Measurements from ENCODE around the gene SHISA8. TPM values are rescaled to one million over a fixed set of nuclear protein-coding genes. Genes with fewer than 3 reads are reported as not detected.

Gene SHISA8
- total RNA-seq, 1 donor from 2014 or later = not detected

DNA sequence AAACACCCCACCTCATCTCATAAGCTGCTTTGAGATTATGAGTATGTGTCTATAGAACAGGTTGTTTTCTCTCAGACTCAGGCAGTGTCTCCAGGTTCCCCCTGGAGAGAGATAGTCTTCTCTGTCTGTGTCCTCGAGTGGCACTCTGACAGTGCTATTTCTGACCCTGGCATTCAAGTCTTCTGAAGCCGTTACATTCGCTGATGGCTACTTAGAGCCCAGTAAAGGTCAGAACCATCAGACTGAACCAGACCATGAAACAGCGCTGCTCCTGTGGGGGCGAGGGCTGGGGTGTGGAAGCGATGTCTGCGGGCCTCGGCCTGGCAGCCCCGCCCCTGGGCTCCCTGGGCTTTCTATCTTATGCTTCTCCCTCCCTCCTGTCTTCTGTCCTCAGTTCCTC lies 23.5 kb downstream of the SHISA8 start:
- Mint-ChIP-seq H3K4me1 (no peaks in the 10 kb centered on the region), H3K36me3 (peaks cover 39% of the 10 kb centered on the region), H3K27ac (no peak overlapping the region), H3K27me3 (ENCODE audit: low read depth) (no peaks in the 10 kb centered on the region), H3K4me3 (no peak overlapping the region), H3K9me3 (no peaks in the 10 kb centered on the region)
- TF ChIP-seq, protein P1, sequence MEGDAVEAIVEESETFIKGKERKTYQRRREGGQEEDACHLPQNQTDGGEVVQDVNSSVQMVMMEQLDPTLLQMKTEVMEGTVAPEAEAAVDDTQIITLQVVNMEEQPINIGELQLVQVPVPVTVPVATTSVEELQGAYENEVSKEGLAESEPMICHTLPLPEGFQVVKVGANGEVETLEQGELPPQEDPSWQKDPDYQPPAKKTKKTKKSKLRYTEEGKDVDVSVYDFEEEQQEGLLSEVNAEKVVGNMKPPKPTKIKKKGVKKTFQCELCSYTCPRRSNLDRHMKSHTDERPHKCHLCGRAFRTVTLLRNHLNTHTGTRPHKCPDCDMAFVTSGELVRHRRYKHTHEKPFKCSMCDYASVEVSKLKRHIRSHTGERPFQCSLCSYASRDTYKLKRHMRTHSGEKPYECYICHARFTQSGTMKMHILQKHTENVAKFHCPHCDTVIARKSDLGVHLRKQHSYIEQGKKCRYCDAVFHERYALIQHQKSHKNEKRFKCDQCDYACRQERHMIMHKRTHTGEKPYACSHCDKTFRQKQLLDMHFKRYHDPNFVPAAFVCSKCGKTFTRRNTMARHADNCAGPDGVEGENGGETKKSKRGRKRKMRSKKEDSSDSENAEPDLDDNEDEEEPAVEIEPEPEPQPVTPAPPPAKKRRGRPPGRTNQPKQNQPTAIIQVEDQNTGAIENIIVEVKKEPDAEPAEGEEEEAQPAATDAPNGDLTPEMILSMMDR (IDR thresholded peaks at IDR 0.05; ENCODE audit: unreplicated experiment) = no peak
- no peak for DNase-seq (ENCODE audit: low spot score in 2 of 2, unreplicated experiment in 2 of 2)

DNA sequence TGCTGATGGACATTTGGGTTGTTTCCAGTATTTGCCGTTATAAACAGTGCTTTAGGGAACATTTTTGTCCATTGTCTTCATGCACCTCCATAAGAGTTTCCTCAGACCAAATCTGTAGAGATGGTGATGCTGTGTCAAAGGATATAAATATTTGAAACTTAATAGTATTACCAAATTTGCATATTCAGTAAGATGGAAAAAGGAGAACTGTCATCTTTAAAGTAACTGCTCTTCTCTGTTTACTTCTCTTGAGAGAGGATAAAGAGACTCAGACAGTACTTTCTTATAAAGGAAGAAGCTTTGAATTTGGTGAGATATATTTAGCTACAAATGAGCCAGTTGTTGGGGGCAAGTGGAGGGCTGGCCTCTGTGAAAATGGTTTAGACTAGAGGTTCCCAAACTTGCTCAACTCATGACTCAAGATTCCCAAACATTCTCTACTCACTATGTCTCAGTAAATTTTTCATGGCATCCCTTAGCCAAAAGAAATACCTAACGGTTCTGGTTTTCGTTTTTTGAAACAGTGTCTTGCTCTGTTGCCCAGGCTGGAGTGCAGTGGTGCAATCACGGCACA lies 26.2 kb downstream of the SHISA8 start:
- TF ChIP-seq, protein P1 (IDR thresholded peaks at IDR 0.05; ENCODE audit: unreplicated experiment) = no peak
- DNase-seq (ENCODE audit: low spot score in 2 of 2, unreplicated experiment in 2 of 2) = no peak
- H3K27me3 Mint-ChIP-seq (ENCODE audit: low read depth) = no peaks in the 10 kb centered on the region
- H3K4me1 Mint-ChIP-seq = no peaks in the 10 kb centered on the region
- no peak overlapping the region for H3K27ac Mint-ChIP-seq
- H3K9me3 Mint-ChIP-seq = no peaks in the 10 kb centered on the region
- H3K36me3 Mint-ChIP-seq = peaks cover 50% of the 10 kb centered on the region
- H3K4me3 Mint-ChIP-seq = no peak overlapping the region

DNA sequence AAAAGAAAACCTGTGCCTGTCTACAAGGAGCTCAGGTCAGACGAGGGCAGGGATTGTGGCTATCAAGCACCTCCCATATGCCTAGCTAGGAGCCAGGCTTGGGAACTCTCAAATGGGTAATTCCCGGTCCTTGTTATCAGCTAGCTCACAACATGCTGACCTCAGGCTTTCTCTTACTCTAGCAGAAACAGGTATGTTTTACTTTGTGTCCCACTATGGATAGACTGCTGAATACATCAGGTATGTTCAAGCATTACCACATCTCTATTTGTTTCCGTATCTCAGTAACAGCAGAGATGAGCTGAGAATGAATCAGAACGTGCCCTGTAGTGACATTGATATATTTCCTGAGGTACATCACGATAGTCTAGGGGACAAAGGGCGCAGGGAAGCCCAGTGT lies 29.4 kb downstream of the SHISA8 start:
- TF ChIP-seq, protein P1 (IDR thresholded peaks at IDR 0.05; ENCODE audit: unreplicated experiment) = no peak
- H3K4me3 Mint-ChIP-seq = no peak overlapping the region
- H3K27ac Mint-ChIP-seq = no peak overlapping the region

DNA sequence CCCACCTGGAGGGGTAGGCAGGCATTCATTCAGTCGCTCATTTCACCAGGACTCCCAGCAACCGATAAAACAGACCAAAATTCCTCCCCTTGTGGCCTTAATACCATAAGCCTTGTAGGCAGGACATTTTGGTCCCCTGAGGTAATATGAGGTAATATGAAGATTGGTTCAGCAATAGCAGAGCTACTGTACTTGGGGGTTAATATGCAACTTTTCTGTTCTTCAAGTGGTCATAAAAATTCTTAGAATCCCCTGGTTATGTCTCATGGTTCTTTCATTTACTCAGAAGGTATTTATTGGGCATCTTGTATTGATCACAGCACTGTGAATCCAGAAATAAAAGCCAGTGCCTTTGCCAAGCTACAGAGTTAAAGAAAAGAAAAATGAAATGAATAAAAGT lies 29.8 kb downstream of the SHISA8 start:
- Mint-ChIP-seq H3K4me1 (no peaks in the 10 kb centered on the region), H3K27ac (no peak overlapping the region), H3K9me3 (no peaks in the 10 kb centered on the region), H3K27me3 (ENCODE audit: low read depth) (no peaks in the 10 kb centered on the region), H3K4me3 (no peak overlapping the region), H3K36me3 (peaks cover 54% of the 10 kb centered on the region)
- TF ChIP-seq, protein P1 (IDR thresholded peaks at IDR 0.05; ENCODE audit: unreplicated experiment) = no peak
- no peak for DNase-seq (ENCODE audit: low spot score in 2 of 2, unreplicated experiment in 2 of 2)

More for the DNA sequence above, 29.4 kb downstream of the SHISA8 start:
- Mint-ChIP-seq H3K4me1 (no peaks in the 10 kb centered on the region), H3K9me3 (no peaks in the 10 kb centered on the region), H3K27me3 (ENCODE audit: low read depth) (no peaks in the 10 kb centered on the region), H3K36me3 (peaks cover 56% of the 10 kb centered on the region)
- no peak for DNase-seq (ENCODE audit: low spot score in 2 of 2, unreplicated experiment in 2 of 2)

DNA sequence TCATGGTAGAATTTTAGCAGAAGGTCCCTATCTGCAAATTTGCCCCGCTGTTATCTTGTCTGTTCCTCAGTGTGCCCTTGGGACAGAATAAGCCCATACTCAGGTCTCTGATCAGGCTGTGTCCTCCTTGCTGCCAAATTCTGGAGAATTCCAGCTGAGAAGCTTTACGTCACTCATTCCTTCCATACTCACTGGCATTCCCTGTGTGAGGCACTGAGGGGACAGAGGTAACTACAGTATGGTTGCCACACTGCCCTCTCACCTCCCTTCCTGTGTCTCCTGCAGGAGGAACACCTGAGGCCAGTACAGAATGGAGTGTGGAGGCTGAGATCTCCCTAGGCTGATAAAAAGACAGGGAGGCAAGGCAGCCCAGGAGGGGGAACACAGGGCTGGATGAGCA lies 31.5 kb downstream of the SHISA8 start:
- Mint-ChIP-seq H3K36me3 (peaks cover 58% of the 10 kb centered on the region), H3K9me3 (no peaks in the 10 kb centered on the region)
- DNase-seq (ENCODE audit: low spot score in 2 of 2, unreplicated experiment in 2 of 2) = no peak

More for the DNA sequence above, 31.5 kb downstream of the SHISA8 start:
- Mint-ChIP-seq H3K27me3 (ENCODE audit: low read depth) (no peaks in the 10 kb centered on the region), H3K4me3 (no peak overlapping the region), H3K4me1 (no peaks in the 10 kb centered on the region), H3K27ac (no peak overlapping the region)
- TF ChIP-seq, protein P1 (IDR thresholded peaks at IDR 0.05; ENCODE audit: unreplicated experiment) = no peak
